Measurements from ENCODE around the gene OR10A6. TPM values are rescaled to one million over a fixed set of nuclear protein-coding genes. Genes with fewer than 3 reads are reported as not detected.

Gene OR10A6
- total RNA-seq, 1 donor from 2014 or later: not detected

GRCh38 chr11:7906481-7906880, 24.6 kb downstream of the OR10A6 start:
- Mint-ChIP-seq H3K4me1 (no peaks in the 10 kb centered on the region), H3K9me3 (no peaks in the 10 kb centered on the region), H3K27ac (no peak overlapping the region), H3K36me3 (ENCODE audit: low read depth) (no peaks in the 10 kb centered on the region), H3K27me3 (peaks cover 21% of the 10 kb centered on the region), H3K4me3 (no peak overlapping the region)
- DNase-seq (no peak), ATAC-seq (ENCODE audit: low read depth) (no peak)
- ChIA-PET POLR2A (no interaction called here), CTCF (no interaction called here)
- TF ChIP-seq, protein P1, sequence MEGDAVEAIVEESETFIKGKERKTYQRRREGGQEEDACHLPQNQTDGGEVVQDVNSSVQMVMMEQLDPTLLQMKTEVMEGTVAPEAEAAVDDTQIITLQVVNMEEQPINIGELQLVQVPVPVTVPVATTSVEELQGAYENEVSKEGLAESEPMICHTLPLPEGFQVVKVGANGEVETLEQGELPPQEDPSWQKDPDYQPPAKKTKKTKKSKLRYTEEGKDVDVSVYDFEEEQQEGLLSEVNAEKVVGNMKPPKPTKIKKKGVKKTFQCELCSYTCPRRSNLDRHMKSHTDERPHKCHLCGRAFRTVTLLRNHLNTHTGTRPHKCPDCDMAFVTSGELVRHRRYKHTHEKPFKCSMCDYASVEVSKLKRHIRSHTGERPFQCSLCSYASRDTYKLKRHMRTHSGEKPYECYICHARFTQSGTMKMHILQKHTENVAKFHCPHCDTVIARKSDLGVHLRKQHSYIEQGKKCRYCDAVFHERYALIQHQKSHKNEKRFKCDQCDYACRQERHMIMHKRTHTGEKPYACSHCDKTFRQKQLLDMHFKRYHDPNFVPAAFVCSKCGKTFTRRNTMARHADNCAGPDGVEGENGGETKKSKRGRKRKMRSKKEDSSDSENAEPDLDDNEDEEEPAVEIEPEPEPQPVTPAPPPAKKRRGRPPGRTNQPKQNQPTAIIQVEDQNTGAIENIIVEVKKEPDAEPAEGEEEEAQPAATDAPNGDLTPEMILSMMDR (IDR thresholded peaks at IDR 0.05): no peak
- intact Hi-C loops (cut with micrococcal nuclease): no loop called here

DNA sequence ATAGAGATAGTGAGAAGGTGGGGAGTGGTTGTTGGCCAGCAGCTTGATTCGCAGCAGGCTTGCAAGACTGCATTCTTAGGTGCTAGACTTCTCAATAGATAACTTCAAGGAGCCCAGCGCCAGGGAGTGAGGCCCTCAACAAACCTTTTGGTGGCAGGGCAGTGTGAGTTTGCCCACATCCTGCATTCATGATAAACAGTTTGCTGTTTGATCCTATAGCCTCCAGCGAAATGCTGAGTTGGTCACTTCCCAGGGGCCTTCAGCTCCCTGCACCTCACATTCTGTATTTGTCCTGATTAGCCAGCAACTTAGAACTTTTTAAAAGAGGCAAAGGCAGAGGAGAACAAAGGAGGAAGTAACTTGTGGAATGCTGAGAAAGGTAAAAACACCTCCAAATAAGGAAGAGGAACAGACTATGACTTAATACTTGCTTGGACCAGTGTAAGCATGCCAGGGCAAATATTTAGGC, 25.1 kb downstream of the OR10A6 start:
- Mint-ChIP-seq H3K27me3 (peaks cover 21% of the 10 kb centered on the region), H3K36me3 (ENCODE audit: low read depth) (no peaks in the 10 kb centered on the region), H3K4me3 (no peak overlapping the region), H3K27ac (no peak overlapping the region), H3K4me1 (no peaks in the 10 kb centered on the region), H3K9me3 (no peaks in the 10 kb centered on the region)
- TF ChIP-seq, protein P1 (IDR thresholded peaks at IDR 0.05): no peak
- ATAC-seq (ENCODE audit: low read depth) (no peak), DNase-seq (no peak)
- intact Hi-C loops (cut with micrococcal nuclease): no loop called here
- CTCF ChIA-PET: no interaction called here
- POLR2A ChIA-PET: no interaction called here

DNA sequence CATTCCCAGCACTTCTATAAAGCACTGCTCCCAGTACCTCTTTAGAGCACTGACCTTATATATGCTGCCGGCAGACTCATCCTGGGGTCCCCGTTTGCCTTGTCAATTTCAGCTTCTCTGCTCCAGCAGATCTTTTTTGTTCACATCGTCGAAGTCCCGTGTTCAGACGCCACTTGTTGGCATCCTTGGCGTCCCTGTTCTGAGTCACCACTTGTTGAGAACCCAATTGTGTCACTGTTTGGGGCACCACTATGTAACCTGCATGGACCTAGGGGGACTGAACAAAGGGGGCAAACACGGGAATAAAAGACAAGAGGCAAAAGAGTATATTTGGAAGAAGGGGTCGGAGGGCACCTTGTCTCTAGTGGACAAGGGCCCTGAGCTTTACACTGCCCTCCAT, 25.5 kb downstream of the OR10A6 start:
- POLR2A ChIA-PET: no interaction called here
- H3K27me3 Mint-ChIP-seq: peaks cover 19% of the 10 kb centered on the region
- no peaks in the 10 kb centered on the region for H3K36me3 Mint-ChIP-seq (ENCODE audit: low read depth)
- no peak overlapping the region for H3K4me3 Mint-ChIP-seq
- CTCF ChIA-PET: interaction anchor here (1.0 kb wide), 1 partner anchor 13 kb away, joined by 3 read pairs; no protein-coding TSS in a partner anchor
- ATAC-seq (ENCODE audit: low read depth) (no peak), DNase-seq (no peak)
- H3K9me3 Mint-ChIP-seq: peaks cover under 1% of the 10 kb centered on the region
- no peaks in the 10 kb centered on the region for H3K4me1 Mint-ChIP-seq
- no peak overlapping the region for H3K27ac Mint-ChIP-seq
- TF ChIP-seq, protein P1 (IDR thresholded peaks at IDR 0.05): no peak
- intact Hi-C loops (cut with micrococcal nuclease): no loop called here

DNA sequence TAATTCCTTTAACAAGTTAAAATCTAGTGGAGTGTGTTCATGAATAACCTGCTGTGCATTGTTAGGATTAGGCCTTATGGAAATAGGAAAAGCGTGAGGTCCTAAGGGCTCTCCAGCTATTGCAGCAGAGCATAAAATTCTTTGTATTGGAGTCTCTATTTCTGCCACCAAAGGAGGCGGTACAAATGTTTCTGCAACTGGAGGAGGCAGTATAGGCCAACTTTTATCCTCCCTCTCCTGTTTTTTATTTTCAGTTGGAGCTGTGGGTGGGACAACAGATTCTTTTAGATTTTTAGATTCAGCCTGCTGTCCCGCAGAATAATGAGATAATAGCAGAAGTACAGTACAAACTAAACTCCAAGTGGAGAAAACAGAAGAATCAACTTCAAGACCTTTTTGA, 26.2 kb downstream of the OR10A6 start:
- Mint-ChIP-seq H3K4me1 (no peaks in the 10 kb centered on the region), H3K4me3 (no peak overlapping the region), H3K27me3 (peaks cover 15% of the 10 kb centered on the region), H3K27ac (no peak overlapping the region), H3K36me3 (ENCODE audit: low read depth) (no peaks in the 10 kb centered on the region), H3K9me3 (peaks cover 2% of the 10 kb centered on the region)
- DNase-seq: no peak
- no peak for ATAC-seq (ENCODE audit: low read depth)
- intact Hi-C loops (cut with micrococcal nuclease): no loop called here
- TF ChIP-seq, protein P1 (IDR thresholded peaks at IDR 0.05): no peak
- CTCF ChIA-PET: interaction anchor here (1.0 kb wide), 1 partner anchor 12 kb away, joined by 3 read pairs; no protein-coding TSS in a partner anchor
- POLR2A ChIA-PET: no interaction called here

DNA sequence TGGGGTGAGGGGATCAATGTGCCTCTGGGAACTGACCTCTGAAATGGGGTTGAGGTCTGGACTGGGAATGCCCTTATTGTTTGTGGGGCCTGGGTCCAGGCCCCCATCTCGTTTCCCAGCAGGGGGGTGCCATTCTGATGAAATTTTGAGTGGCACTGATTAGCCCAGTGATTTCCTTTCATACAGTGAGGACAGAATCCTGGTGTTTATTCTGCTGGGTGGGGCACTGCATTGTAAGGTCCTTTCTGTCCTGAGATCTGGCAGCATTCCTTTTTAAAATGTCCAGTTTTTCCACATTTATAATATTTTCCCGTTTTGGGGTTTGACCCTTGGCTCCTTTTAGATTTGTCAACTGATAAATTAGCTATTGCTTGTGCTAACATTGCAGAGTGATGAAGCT, 27.1 kb downstream of the OR10A6 start:
- intact Hi-C loops (cut with micrococcal nuclease): no loop called here
- no peaks in the 10 kb centered on the region for H3K36me3 Mint-ChIP-seq (ENCODE audit: low read depth)
- POLR2A ChIA-PET: no interaction called here
- peaks cover 13% of the 10 kb centered on the region for H3K27me3 Mint-ChIP-seq
- H3K4me1 Mint-ChIP-seq: no peaks in the 10 kb centered on the region
- TF ChIP-seq, protein P1 (IDR thresholded peaks at IDR 0.05): no peak
- peaks cover 7% of the 10 kb centered on the region for H3K9me3 Mint-ChIP-seq
- no peak for DNase-seq
- no peak for ATAC-seq (ENCODE audit: low read depth)
- CTCF ChIA-PET: no interaction called here
- no peak overlapping the region for H3K27ac Mint-ChIP-seq
- no peak overlapping the region for H3K4me3 Mint-ChIP-seq
